Panc1 (cell line): ENCODE measurements around the gene TMEM45A. TPM values are rescaled to one million over a fixed set of nuclear protein-coding genes. Genes with fewer than 3 reads are reported as not detected.

Experiments used
- ATAC-seq: fragments of 200-7000 bp; cut with Tn5 transposase; 2 replicates; pipeline ENCODE4 v1.9.1; 2020; ENCODE audit warnings: mild to moderate bottlenecking, moderate library complexity
- BruUV-seq: library from RNA; stranded (reverse); fragments of 400-500 nt; replicated peaks from 2 replicates; lab custom pipeline; 2021; lab: Mats Ljungman, UMichigan
- CTCF ChIA-PET: fragments of 300-600 bp; sonication (Branson Sonifier 250); formaldehyde crosslinking; loops from one replicate; lab custom pipeline; 2022; ENCODE audit warnings: antibody characterized with exemption; lab: Charles Lee
- POLR2A ChIA-PET: fragments of 300-600 bp; sonication (Branson Sonifier 250); formaldehyde crosslinking; loops from one replicate; lab custom pipeline; 2022; ENCODE audit warnings: antibody characterized with exemption; lab: Charles Lee
- DNase-seq: peaks from one replicate; pipeline ENCODE4 v3.0.0-alpha.2; 2010; ENCODE audit warnings: low read depth, low spot score
- H3K27ac ChIP-seq: 2 replicates; pipeline ENCODE4 v1.5.1; 2011; ENCODE audit warnings: mild to moderate bottlenecking, low read length, inconsistent platforms
- H3K27me3 ChIP-seq: fragments of 200-500 bp; sonication (Bioruptor generic); 2 replicates; pipeline ENCODE4 v1.6.0; 2014; ENCODE audit warnings: low read length, inconsistent platforms; ENCODE audit not compliant: control insufficient read depth, insufficient read depth
- H3K36me3 ChIP-seq: fragments of 200-500 bp; sonication (Bioruptor generic); 2 replicates; pipeline ENCODE4 v1.5.1; 2014; ENCODE audit warnings: inconsistent platforms, mild to moderate bottlenecking, low read length, moderate library complexity; ENCODE audit not compliant: control insufficient read depth, insufficient read depth
- H3K4me1 ChIP-seq: 2 replicates; pipeline ENCODE4 v1.5.1; 2011; ENCODE audit warnings: inconsistent platforms, mild to moderate bottlenecking, low read length, moderate library complexity; ENCODE audit not compliant: control insufficient read depth, insufficient read depth
- H3K4me3 ChIP-seq, 2 experiments: 2 replicates each; pipeline ENCODE4 v1.5.1; 2011 to 2012; ENCODE audit warnings: low read depth in 2 of 2, low read length in 2 of 2, mild to moderate bottlenecking in 2 of 2, inconsistent platforms in 1 of 2, moderate library complexity in 1 of 2
- H3K9me3 ChIP-seq: fragments of 200-500 bp; sonication (Bioruptor generic); 2 replicates; pipeline ENCODE4 v1.5.1; 2014; ENCODE audit warnings: low read depth, mild to moderate bottlenecking, inconsistent platforms, low read length, moderate library complexity; ENCODE audit not compliant: control insufficient read depth, insufficient read depth
- CTCF ChIP-seq: fragments of 450-650 bp; IDR thresholded peaks from 2 replicates; pipeline ENCODE4 v1.5.1; 2017; ENCODE audit warnings: mild to moderate bottlenecking
- POLR2AphosphoS5 ChIP-seq: IDR thresholded peaks from 2 replicates; pipeline ENCODE4 v1.6.1; 2012; ENCODE audit warnings: mild to moderate bottlenecking, low read depth, low read length, moderate library complexity
- SIN3A ChIP-seq: IDR thresholded peaks from 2 replicates; pipeline ENCODE4 v1.6.1; 2012; ENCODE audit warnings: low read depth, mild to moderate bottlenecking, low read length, moderate library complexity, borderline replicate concordance; ENCODE audit not compliant: insufficient read depth
- TCF7L2 ChIP-seq: IDR thresholded peaks from 2 replicates; pipeline ENCODE4 v1.6.1; 2011; ENCODE audit warnings: mild to moderate bottlenecking, low read depth, low read length, inconsistent platforms
- in situ Hi-C: cut with HindIII; loops from 2 replicates; pipeline ENCODE4 v1.10.0; 2016; ENCODE audit warnings: low sequenced_read_pairs, low pct_unique_long_range_greater_than_20kb
- intact Hi-C: fragments of 100-400 bp; cut with micrococcal nuclease; formaldehyde crosslinking; loops from one replicate; pipeline ENCODE4 v1.10.0; 2022; ENCODE audit not compliant: unreplicated experiment
- total RNA-seq: library from RNA; stranded (reverse); gene quantifications from one replicate; pipeline ENCODE4 v1.2.1, GENCODE V29; 2021; ENCODE audit not compliant: unreplicated experiment
- TF ChIP-seq, protein P1 (sequence below), 2 experiments: IDR thresholded peaks; 2 replicates each; pipeline ENCODE4 v1.6.1; 2011 to 2012; ENCODE audit warnings: low read depth in 2 of 2, control low read depth in 1 of 2, low read length in 1 of 2, mild to moderate bottlenecking in 1 of 2, moderate library complexity in 1 of 2; ENCODE audit not compliant: insufficient read depth in 1 of 2

TMEM45A gene
- total RNA-seq, 1 experiment from 2014 or later, result 8.6 TPM

GRCh38 chr3:100554373-100554676 is 61.9 kb downstream of the TMEM45A start:
- CTCF ChIA-PET, result no interaction called here
- POLR2A ChIA-PET, result no interaction called here
- Histone ChIP-seq H3K4me1 (no peaks in the 10 kb centered on the region), H3K9me3 (no peaks in the 10 kb centered on the region), H3K36me3 (no peaks in the 10 kb centered on the region), H3K4me3 (no peak overlapping the region), H3K27me3 (no peaks in the 10 kb centered on the region), H3K27ac (no peak overlapping the region)
- in situ Hi-C loops (no loop called here), intact Hi-C loops (no loop called here)
- DNase-seq, result no peak
- TF ChIP-seq CTCF (no peak), SIN3A (no peak), POLR2AphosphoS5 (no peak), TCF7L2 (no peak)
- TF ChIP-seq, protein P1, sequence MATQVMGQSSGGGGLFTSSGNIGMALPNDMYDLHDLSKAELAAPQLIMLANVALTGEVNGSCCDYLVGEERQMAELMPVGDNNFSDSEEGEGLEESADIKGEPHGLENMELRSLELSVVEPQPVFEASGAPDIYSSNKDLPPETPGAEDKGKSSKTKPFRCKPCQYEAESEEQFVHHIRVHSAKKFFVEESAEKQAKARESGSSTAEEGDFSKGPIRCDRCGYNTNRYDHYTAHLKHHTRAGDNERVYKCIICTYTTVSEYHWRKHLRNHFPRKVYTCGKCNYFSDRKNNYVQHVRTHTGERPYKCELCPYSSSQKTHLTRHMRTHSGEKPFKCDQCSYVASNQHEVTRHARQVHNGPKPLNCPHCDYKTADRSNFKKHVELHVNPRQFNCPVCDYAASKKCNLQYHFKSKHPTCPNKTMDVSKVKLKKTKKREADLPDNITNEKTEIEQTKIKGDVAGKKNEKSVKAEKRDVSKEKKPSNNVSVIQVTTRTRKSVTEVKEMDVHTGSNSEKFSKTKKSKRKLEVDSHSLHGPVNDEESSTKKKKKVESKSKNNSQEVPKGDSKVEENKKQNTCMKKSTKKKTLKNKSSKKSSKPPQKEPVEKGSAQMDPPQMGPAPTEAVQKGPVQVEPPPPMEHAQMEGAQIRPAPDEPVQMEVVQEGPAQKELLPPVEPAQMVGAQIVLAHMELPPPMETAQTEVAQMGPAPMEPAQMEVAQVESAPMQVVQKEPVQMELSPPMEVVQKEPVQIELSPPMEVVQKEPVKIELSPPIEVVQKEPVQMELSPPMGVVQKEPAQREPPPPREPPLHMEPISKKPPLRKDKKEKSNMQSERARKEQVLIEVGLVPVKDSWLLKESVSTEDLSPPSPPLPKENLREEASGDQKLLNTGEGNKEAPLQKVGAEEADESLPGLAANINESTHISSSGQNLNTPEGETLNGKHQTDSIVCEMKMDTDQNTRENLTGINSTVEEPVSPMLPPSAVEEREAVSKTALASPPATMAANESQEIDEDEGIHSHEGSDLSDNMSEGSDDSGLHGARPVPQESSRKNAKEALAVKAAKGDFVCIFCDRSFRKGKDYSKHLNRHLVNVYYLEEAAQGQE (IDR thresholded peaks at IDR 0.05; ENCODE audit: insufficient read depth in 1 of 2, low read depth in 2 of 2, low read length in 1 of 2), result no peak
- no peak for ATAC-seq
- BruUV-seq, result no TSS peak

- H3K27ac ChIP-seq, result no peak overlapping the region
- no peaks in the 10 kb centered on the region for H3K36me3 ChIP-seq
- ATAC-seq (no peak), DNase-seq (no peak)
- in situ Hi-C loops, result no loop called here
- intact Hi-C loops, result no loop called here
- no peaks in the 10 kb centered on the region for H3K4me1 ChIP-seq
- no peaks in the 10 kb centered on the region for H3K9me3 ChIP-seq
- no TSS peak for BruUV-seq
- no peak for TF ChIP-seq SIN3A
- TF ChIP-seq POLR2AphosphoS5, result no peak
- TF ChIP-seq TCF7L2, result no peak
- TF ChIP-seq CTCF, result no peak
- TF ChIP-seq, protein P1 (IDR thresholded peaks at IDR 0.05; ENCODE audit: insufficient read depth in 1 of 2, low read depth in 2 of 2, low read length in 1 of 2), result no peak
- CTCF ChIA-PET, result no interaction called here
- POLR2A ChIA-PET, result no interaction called here
- no peaks in the 10 kb centered on the region for H3K27me3 ChIP-seq
- H3K4me3 ChIP-seq, result no peak overlapping the region
Observed at GRCh38 chr3:100556673-100557310, 64.4 kb downstream of the TMEM45A start.
